T-helper 2 cell treated with Interferon-gamma antibody and Interleukin-4, amounts not matched to agents 100 ng/mL and 5 ng/mL, for 36 hours (primary cell): ENCODE results near the gene FUZ. TPM values are rescaled to one million over a fixed set of nuclear protein-coding genes. Genes with fewer than 3 reads are reported as not detected.

Experiments used
- intact Hi-C: fragments of 100-400 bp; cut with micrococcal nuclease; formaldehyde crosslinking; loops from one replicate; pipeline ENCODE4 v1.15.1; 2023
- total RNA-seq: library from RNA; stranded (reverse); gene quantifications from 2 replicates; pipeline ENCODE4 v1.2.3, GENCODE V29; 2022

FUZ gene
- total RNA-seq, 1 donor from 2014 or later: 11.3 TPM

GRCh38 chr19:49851456-49852259, 38.6 kb upstream of the FUZ start:
- intact Hi-C loops: loop anchor here (2.0 kb wide), 1 partner anchor 211 kb away; the partner anchor contains the start of gene RRAS

GRCh38 chr19:49850487-49851342, 37.6 kb upstream of the FUZ start, which contains the start of gene PTOV1:
Gene PTOV1 (plus strand): TSS chr19:49851159.
- intact Hi-C loops: loop anchor here (1.0 to 2.0 kb wide), 4 partner anchors 17 to 210 kb away; partner anchors contain the start of genes PNKP and RRAS

DNA sequence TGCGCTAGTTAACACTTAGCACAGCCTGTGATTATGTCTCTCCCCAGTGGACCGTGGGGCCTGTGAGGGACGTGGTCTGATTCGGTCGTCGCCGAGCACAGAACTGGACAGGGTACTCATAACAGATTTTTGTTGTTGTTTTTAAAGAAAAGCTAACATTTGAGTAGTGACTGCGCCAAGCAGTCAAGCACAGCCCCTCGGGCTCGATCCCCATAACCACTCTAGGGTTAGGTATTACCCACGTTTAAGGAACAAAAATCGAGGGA, 37.1 kb upstream of the FUZ start:
- intact Hi-C loops: loop anchor here (1.0 to 2.0 kb wide), 4 partner anchors 17 to 209 kb away; partner anchors contain the start of genes PNKP and RRAS

- intact Hi-C loops: loop anchor here (1.0 to 2.0 kb wide), 4 partner anchors 18 to 209 kb away; partner anchors contain the start of genes PNKP and RRAS
These were observed 36.5 kb upstream of the FUZ start for GRCh38 chr19:49849433-49850220.

- intact Hi-C loops: no loop called here
These were observed 35.8 kb upstream of the FUZ start for GRCh38 chr19:49848938-49849337.

- intact Hi-C loops: no loop called here
These were observed 34.9 kb upstream of the FUZ start for GRCh38 chr19:49847731-49848696.

DNA sequence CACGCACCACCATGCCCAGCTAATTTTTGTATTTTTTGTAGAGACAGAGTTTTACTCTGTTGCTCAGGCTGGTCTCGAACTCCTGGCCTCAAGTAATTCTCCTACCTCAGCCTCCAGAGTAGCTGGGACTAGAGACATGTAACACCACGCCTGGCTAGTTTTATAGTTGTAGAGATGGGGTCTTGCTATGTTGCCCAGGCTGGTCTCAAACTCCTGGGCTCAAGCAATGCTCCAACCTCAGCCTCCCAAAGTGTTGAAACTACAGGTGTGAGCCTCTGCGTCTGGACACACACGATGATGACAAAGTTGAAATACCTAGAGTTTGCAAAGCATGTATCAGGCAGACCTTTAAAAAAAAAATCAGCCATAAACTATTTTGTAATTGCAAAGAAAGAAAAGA, 33.3 kb upstream of the FUZ start:
- intact Hi-C loops: no loop called here

GRCh38 chr19:49845414-49845813, 32.3 kb upstream of the FUZ start:
- intact Hi-C loops: no loop called here

DNA sequence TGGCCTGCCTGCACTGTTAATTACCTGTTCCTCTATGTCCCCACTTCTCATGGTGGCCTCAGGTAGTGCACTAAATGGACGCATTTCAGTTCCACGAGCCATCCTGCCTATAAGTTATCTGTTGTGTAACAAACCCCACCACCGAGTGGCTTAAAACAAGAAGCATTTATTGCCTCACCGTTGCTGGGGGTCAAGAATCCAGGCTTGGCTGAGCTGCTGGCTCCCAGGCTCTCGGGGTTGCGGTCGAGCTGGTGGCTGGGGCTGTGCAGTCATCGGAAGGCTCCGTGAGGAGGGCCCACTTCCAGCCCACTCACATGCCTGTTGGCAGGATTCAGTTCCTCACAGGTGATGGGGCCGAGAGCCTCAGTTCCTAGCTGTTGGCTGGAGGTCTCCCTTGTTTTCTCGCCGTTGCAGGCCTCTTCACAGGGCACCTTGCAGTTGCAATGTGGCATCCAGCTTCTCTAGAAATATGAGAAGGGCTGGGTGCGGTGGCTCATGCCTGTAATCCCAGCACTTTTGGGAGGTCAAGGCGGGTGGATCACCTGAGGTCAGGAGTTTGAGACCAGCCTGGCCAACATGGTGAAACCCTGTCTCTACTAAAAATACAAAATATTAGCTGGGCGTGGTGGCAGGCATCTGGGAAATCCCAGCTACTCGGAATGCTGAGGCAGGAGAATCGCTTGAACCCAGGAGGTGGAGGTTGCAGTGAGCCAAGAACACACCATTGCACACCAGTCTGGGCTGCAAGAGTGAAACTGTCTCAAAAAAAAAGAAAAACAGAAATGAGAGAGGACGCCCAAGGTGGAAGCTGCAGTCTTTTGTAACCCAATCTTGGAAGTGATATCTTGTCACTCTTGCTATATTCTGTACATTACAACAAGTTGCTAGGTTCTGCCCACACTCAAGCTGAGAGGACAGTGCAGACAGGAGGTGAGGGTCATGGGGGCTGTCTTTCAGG, 31.3 kb upstream of the FUZ start:
- intact Hi-C loops: no loop called here

DNA sequence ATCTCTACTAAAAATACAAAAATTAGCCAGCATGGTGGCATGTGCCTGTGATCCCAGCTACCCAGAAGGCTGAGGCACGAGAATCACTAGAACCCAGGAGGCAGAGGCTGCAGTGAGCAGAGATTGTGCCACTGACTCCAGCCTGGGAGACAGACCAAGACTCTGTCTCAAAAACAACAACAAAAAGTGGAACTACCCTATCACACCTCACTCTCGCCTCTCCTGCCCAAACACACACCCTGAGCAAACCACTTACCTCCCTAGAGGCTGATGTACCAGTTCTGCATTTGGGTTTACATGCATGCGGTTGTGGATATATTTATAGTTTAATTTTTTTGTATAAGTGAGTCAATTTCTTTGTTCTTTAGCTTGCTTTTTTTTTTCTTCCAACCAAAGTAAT, 30.2 kb upstream of the FUZ start:
- intact Hi-C loops: no loop called here

- intact Hi-C loops: no loop called here
These were observed 27.7 kb upstream of the FUZ start for GRCh38 chr19:49840736-49841249.

DNA sequence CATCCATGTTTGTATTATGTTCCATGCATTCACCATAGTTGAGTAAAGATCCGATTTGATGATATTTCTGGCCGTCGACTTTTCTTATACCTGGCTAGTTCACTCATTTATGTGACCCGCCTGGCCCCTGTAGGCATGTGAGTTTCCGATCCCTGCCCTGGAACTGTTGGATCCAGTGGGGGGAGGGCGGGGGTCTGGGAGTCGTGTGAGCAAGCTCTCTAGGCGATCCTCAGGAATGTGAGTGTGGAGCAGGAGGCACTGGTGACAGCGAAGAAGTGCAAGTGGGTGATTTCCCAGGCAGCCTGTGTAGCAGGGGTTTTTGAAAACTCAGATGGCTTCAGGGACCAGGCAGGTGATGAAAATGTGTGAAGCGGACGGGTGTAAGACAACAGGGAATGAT, 27.2 kb upstream of the FUZ start:
- intact Hi-C loops: no loop called here

- intact Hi-C loops: no loop called here
These were observed 26.6 kb upstream of the FUZ start for GRCh38 chr19:49839713-49840112.

GRCh38 chr19:49838885-49839588, 25.9 kb upstream of the FUZ start:
- intact Hi-C loops: no loop called here

- intact Hi-C loops: no loop called here
These were observed 24.3 kb upstream of the FUZ start for GRCh38 chr19:49837425-49837824.

DNA sequence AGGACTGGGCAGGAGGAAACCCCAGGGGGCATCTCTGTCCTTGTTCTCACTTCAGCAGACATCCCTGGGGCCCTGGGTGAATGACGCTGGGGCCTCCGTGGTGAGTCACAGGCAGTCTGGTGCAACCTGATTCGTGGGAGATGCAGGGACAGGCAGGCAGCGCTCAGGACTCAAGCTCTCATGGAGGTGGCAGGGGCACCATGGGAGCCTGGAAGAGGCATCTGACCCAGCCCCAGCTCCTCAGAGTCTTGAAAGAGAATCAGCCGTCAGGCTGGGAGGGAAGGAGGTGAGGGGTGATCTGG, 23.9 kb upstream of the FUZ start:
- intact Hi-C loops: no loop called here

DNA sequence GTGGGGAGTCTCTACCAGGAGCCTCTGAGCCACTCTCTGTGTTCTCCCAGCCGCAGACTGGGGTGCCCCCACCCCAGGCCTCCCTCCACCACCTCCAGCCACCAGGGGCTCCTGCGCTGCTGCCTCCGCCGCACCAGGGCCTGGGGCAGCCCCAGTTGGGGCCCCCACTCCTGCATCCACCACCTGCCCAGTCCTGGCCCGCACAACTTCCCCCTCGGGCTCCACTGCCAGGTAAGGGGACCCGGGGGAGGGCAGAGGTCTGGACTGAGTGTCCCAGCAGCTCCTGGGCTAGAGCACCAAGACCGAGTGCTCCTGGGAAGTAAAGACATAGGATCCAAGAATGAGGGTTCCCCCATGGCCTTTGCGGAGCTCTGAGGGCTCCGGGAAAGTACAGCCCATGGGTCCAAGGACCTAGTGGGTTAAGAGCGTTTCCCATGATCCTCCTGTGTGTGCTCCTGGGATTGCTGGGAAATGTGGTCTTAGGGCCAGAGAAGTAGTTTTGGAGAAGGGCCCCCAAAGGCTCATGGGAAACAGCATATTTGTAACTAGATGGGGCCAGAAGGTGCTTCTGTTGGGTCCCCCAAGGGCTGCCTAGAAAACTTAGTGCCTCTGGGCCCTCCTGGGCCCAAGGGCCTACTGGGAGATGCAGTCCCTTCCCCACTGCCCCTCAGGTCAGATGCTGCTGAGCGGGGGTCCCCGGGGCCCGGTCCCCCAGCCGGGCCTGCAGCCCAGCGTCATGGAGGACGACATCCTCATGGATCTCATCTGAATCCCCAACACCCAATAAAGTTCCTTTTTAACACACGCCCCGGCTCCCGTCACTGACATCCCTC, 23.3 kb upstream of the FUZ start:
- intact Hi-C loops: no loop called here

DNA sequence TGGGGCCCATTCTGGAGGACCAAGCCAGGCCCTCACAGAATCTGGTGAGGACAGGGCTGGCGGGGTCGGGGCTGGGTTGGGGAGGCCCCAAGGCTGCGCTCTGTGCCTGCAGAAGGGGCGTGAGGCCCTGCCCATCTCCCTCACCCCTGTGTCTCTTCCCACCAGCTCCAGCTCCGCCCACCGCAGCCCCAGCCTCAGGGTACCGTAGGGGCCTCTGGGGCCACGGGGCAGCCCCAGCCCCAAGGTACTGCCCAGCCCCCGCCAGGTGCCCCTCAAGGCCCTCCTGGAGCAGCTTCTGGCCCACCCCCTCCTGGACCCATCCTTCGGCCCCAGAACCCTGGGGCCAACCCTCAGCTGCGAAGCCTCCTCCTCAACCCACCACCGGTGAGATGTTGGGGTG, 22.5 kb upstream of the FUZ start:
- intact Hi-C loops: no loop called here
